Measurements from ENCODE around the gene FA2H. TPM values are rescaled to one million over a fixed set of nuclear protein-coding genes. Genes with fewer than 3 reads are reported as not detected.

The FA2H gene
- total and polyA plus RNA-seq, 2 of the 13 experiments (the other 11 are each of a cell fraction or from before 2014, with no cell fraction given): 0.20 TPM; not detected in 1

GRCh38 chr16:74695450-74696422 lies 78.9 kb downstream of the FA2H start (continued):
- TF ChIP-seq, protein P1, sequence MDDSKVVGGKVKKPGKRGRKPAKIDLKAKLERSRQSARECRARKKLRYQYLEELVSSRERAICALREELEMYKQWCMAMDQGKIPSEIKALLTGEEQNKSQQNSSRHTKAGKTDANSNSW (CRISPR knock-in tag; IDR thresholded peaks at IDR 0.05; ENCODE audit: borderline replicate concordance): 0 out of 2 replicates have a peak, but pooled peaks have one; percentile 59
- peak; percentile 54 for TF ChIP-seq TEAD3 (CRISPR knock-in tag; optimal IDR thresholded peaks at IDR 0.05; ENCODE audit: borderline replicate concordance)
- no peak for TF ChIP-seq SKI (IDR thresholded peaks at IDR 0.05; ENCODE audit: partially characterized antibody)
- peak; percentile 89; the same call in 1 of the 2 replicates for TF ChIP-seq ZNF580 (CRISPR knock-in tag; IDR thresholded peaks at IDR 0.05; ENCODE audit: borderline replicate concordance, low read depth)
- TF ChIP-seq TRIM24 (CRISPR knock-in tag; IDR thresholded peaks at IDR 0.05): no peak
- TF ChIP-seq, protein P2, sequence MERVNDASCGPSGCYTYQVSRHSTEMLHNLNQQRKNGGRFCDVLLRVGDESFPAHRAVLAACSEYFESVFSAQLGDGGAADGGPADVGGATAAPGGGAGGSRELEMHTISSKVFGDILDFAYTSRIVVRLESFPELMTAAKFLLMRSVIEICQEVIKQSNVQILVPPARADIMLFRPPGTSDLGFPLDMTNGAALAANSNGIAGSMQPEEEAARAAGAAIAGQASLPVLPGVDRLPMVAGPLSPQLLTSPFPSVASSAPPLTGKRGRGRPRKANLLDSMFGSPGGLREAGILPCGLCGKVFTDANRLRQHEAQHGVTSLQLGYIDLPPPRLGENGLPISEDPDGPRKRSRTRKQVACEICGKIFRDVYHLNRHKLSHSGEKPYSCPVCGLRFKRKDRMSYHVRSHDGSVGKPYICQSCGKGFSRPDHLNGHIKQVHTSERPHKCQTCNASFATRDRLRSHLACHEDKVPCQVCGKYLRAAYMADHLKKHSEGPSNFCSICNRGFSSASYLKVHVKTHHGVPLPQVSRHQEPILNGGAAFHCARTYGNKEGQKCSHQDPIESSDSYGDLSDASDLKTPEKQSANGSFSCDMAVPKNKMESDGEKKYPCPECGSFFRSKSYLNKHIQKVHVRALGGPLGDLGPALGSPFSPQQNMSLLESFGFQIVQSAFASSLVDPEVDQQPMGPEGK (CRISPR knock-in tag; IDR thresholded peaks at IDR 0.05): peak; percentile 53
- TF ChIP-seq MXD4 (CRISPR knock-in tag; IDR thresholded peaks at IDR 0.05): 0 out of 2 replicates have a peak, but pooled peaks have one; percentile 56
- peak; percentile 37; the same call in 1 of the 2 replicates for TF ChIP-seq ETV5 (CRISPR knock-in tag; IDR thresholded peaks at IDR 0.05; ENCODE audit: borderline replicate concordance)
- no peak for TF ChIP-seq NBN (conservative IDR thresholded peaks at IDR 0.05)
- no peak for TF ChIP-seq ZNF260 (CRISPR knock-in tag; IDR thresholded peaks at IDR 0.05; ENCODE audit: borderline replicate concordance, low read depth)
- TF ChIP-seq HNRNPUL1 (IDR thresholded peaks at IDR 0.05; ENCODE audit: low read depth, low read length): no peak
- peak; percentile 68 for TF ChIP-seq GATAD2A (CRISPR knock-in tag; IDR thresholded peaks at IDR 0.05)
- TF ChIP-seq MEF2D (CRISPR knock-in tag; IDR thresholded peaks at IDR 0.05): no peak
- TF ChIP-seq SUZ12 (IDR thresholded peaks at IDR 0.05; ENCODE audit: low read depth, low read length): peak; percentile 90
- no peak for TF ChIP-seq FOXO4 (CRISPR knock-in tag; conservative IDR thresholded peaks at IDR 0.05)
- TF ChIP-seq HOXA7 (CRISPR knock-in tag; IDR thresholded peaks at IDR 0.05): no peak
- TF ChIP-seq CREB3 (CRISPR knock-in tag; IDR thresholded peaks at IDR 0.05): no peak
- TF ChIP-seq ZNF563 (CRISPR knock-in tag; IDR thresholded peaks at IDR 0.05): no peak
- TF ChIP-seq, protein P3, sequence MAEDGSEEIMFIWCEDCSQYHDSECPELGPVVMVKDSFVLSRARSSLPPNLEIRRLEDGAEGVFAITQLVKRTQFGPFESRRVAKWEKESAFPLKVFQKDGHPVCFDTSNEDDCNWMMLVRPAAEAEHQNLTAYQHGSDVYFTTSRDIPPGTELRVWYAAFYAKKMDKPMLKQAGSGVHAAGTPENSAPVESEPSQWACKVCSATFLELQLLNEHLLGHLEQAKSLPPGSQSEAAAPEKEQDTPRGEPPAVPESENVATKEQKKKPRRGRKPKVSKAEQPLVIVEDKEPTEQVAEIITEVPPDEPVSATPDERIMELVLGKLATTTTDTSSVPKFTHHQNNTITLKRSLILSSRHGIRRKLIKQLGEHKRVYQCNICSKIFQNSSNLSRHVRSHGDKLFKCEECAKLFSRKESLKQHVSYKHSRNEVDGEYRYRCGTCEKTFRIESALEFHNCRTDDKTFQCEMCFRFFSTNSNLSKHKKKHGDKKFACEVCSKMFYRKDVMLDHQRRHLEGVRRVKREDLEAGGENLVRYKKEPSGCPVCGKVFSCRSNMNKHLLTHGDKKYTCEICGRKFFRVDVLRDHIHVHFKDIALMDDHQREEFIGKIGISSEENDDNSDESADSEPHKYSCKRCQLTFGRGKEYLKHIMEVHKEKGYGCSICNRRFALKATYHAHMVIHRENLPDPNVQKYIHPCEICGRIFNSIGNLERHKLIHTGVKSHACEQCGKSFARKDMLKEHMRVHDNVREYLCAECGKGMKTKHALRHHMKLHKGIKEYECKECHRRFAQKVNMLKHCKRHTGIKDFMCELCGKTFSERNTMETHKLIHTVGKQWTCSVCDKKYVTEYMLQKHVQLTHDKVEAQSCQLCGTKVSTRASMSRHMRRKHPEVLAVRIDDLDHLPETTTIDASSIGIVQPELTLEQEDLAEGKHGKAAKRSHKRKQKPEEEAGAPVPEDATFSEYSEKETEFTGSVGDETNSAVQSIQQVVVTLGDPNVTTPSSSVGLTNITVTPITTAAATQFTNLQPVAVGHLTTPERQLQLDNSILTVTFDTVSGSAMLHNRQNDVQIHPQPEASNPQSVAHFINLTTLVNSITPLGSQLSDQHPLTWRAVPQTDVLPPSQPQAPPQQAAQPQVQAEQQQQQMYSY (CRISPR knock-in tag; IDR thresholded peaks at IDR 0.05): no peak
- no peak for TF ChIP-seq IKZF1 (IDR thresholded peaks at IDR 0.05)
- no peak; the same call in 1 of the 2 replicates for TF ChIP-seq ESRRA (CRISPR knock-in tag; IDR thresholded peaks at IDR 0.05; ENCODE audit: low read depth)
